Central memory CD4-positive, alpha-beta T cell (primary cell): Measurements from ENCODE around the gene THOP1.

ENCODE experiments used
- DNase-seq: peaks from one replicate; pipeline ENCODE4 v3.0.0; 2022

The THOP1 gene

DNA sequence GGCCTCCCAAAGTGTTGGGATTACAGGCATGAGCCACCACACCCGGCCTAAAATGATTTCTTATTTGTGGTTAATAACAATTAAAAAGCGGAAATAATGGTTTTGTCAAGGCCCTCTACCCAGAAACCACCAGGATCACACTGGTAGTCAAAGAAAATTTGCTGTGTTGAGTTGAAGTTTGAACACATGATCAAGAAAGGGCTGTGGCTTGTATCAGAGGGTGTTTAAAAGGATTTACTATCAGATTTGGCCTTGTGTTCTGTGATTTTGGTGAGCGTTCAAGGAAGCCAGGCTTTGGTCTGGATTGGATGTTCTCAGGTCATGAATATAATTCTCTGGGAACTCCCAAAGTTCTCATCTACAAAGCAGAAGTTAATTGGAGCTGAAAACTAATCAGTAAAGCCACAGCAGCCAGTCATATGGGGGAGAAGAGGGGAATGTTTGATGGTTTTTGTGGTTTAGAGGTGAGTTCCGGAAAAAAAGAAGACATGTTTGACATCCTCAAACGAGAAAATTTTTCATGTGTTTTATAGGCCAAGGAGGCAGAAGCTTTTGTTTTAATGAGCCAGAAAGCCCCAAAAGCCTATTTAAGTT lies 71.3 kb downstream of the THOP1 start:
- DNase-seq = peak; percentile 70

- DNase-seq = no peak
These were observed 73.6 kb downstream of the THOP1 start for GRCh38 chr19:2858864-2859263.

DNA sequence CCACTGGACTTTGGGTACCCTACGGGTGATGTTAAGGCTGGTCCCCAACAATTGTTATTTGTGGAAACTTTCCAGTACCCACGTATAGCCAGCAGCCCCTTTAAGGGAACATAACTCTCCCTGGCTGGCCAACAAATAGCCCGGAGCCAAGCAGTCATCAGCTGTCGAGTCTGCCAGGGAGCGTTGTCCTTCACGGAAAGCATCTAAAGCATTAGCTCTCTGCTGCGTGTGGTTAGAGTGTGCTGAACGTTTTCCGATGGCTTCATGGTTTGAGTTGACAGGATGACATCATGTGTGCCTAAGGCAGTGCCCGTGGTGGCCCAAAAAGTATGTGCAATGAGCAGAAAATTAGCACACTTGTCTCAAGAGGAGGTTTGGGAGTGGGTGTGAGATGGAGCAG lies 78.5 kb downstream of the THOP1 start:
- no peak for DNase-seq
